GM13976 (cell line): ENCODE measurements around the gene HIGD1C.
"Not testable (repeated sequence)": the region's sequence is repeated elsewhere in the genome, so short reads cannot be mapped to it uniquely, and the experiment has no call there.

ENCODE experiments used
- DNase-seq: peaks from one replicate; pipeline ENCODE4 v3.0.0; 2012; ENCODE audit warnings: low spot score
- in situ Hi-C: fragments of 300-500 bp; cut with MboI; formaldehyde crosslinking; loops from one replicate; pipeline ENCODE4 v1.12.0; 2022; ENCODE audit warnings: low sequenced_read_pairs, mixed read lengths, inconsistent platforms; ENCODE audit not compliant: unreplicated experiment
- TF ChIP-seq, protein P1 (sequence below): IDR thresholded peaks from 2 replicates; pipeline ENCODE4 v1.5.1; 2012; ENCODE audit warnings: borderline replicate concordance, mild to moderate bottlenecking; ENCODE audit not compliant: insufficient read depth; ENCODE audit errors: extremely low read depth, missing control alignments, control extremely low read depth

Gene HIGD1C

DNA sequence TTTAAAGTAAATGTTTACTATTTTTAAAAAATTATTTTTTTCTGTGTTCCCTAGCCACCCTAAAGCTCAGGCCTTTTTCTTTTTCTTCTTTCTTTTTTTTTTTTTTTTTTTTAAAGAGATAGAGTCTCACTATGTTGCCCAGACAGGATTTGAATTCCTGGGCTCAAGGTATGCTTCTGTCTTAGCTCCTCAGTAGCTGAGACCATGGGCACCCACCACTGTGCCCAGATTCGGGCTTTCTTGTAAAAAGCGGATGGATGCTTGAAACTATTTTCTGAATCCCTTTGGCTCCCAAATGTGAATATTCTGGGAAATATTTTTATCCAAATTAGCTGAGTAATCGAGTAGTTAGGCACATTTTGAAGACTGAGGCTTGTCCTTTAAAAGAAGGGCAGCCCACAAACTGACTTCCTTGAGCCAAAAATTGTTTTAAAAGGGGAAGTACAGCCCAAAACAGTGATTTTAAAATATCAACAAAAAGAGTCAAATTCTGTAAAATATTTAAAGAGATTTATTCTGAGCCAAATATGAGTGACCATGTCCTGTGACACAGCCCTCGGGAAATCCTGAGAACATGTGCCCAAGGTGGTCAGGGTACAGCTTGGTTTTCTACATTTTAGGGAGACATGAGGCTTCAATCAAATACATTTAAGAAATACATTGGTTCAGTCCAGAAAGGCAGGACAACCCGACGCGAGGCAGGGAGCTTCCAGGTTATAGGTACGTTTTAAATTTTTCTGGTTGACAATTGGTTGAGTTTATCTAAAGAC lies 28.8 kb upstream of the HIGD1C start:
- in situ Hi-C loops = no loop called here
- TF ChIP-seq, protein P1, sequence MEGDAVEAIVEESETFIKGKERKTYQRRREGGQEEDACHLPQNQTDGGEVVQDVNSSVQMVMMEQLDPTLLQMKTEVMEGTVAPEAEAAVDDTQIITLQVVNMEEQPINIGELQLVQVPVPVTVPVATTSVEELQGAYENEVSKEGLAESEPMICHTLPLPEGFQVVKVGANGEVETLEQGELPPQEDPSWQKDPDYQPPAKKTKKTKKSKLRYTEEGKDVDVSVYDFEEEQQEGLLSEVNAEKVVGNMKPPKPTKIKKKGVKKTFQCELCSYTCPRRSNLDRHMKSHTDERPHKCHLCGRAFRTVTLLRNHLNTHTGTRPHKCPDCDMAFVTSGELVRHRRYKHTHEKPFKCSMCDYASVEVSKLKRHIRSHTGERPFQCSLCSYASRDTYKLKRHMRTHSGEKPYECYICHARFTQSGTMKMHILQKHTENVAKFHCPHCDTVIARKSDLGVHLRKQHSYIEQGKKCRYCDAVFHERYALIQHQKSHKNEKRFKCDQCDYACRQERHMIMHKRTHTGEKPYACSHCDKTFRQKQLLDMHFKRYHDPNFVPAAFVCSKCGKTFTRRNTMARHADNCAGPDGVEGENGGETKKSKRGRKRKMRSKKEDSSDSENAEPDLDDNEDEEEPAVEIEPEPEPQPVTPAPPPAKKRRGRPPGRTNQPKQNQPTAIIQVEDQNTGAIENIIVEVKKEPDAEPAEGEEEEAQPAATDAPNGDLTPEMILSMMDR = no peak
- no peak for DNase-seq

DNA sequence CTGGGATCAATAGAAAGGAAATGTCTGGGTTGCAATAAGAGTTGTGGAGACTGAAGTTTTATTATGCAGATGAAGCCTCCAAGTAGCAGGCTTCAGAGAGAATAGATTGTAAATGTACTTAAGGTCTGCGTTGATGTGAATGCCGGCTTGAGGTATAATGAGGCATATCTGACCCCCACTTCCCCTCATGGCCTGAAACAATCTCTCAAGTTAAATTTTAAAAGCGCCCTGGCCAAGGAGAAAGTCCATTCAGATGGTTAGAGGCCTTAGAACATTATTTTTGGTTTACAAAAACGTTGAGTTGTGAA lies 28.3 kb upstream of the HIGD1C start:
- no peak for DNase-seq
- in situ Hi-C loops = no loop called here
- TF ChIP-seq, protein P1 = no peak

GRCh38 chr12:50924439-50925341 lies 27.7 kb upstream of the HIGD1C start:
- TF ChIP-seq, protein P1 = no peak
- peak; percentile 68 for DNase-seq
- in situ Hi-C loops = no loop called here

DNA sequence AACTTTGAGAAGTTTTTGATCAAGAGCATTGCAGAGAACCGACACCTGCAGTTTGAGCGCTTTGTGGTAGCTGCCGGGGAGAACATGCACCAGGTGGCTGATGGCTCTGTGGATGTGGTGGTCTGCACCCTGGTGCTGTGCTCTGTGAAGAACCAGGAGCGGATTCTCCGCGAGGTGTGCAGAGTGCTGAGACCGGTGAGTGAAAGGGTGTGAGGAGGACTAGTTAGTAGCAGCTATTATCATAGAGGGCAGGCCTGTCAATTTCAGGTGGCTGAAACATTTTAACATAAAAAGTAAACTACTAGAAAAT lies 27.0 kb upstream of the HIGD1C start:
- DNase-seq = no peak
- in situ Hi-C loops = no loop called here
- TF ChIP-seq, protein P1 = no peak

DNA sequence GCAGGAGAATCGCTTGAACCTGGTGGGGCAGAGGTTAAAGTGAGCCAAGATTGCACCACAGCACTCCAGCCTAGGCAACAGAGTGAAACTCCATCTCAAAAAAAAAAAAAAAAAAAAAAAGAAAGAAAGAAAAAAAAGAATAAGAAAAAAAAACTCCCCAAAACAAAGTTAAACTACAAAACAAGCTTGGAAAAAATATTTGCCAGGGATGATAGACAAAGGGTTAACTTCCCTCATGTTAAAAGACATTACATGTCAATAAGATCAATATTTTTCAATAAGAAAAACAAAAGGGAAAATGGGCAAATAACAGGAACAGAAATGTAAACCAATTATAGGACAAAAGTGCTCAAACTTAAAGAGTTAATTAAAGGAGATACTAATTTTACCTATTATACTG lies 26.4 kb upstream of the HIGD1C start:
- DNase-seq = no peak
- in situ Hi-C loops = no loop called here
- TF ChIP-seq, protein P1 = no peak

DNA sequence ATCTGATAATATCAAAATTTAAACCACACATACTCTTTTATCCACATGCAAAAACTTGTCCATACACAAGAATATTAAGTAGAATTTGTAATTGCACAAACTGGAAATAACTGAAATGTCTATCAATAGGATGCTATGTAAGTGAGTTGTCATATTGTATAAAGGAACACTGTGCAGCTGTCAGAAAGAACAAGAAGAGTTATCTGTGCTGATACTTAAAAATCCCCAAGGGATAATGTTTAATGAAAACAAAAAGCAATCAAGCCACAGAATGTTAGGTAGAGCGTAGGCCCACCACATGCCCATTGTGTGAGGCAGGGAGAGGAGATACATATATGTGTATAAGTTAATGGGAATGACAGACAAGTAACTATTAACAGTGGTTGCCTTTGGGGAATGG lies 25.9 kb upstream of the HIGD1C start:
- in situ Hi-C loops = no loop called here
- TF ChIP-seq, protein P1 = no peak
- DNase-seq = no peak

- in situ Hi-C loops, DNase-seq: not testable (repeated sequence)
Measured at GRCh38 chr12:50926932-50927331, 25.4 kb upstream of the HIGD1C start.
